HepG2 (cell line): ENCODE results near the gene MBLAC1. TPM values are rescaled to one million over a fixed set of nuclear protein-coding genes. Genes with fewer than 3 reads are reported as not detected.

Experiments
- AGO2 ChIP-seq: fragments of 200-400 bp; formaldehyde crosslinking; optimal IDR thresholded peaks from 2 replicates; pipeline ENCODE3; 2017; ENCODE audit warnings: mild to moderate bottlenecking, low read depth, low read length, moderate library complexity
- CCDC6 ChIP-seq: sonication (generic); formaldehyde crosslinking; IDR thresholded peaks from 2 replicates; pipeline ENCODE4 v1.8.1; 2022; ENCODE audit warnings: mild to moderate bottlenecking, missing genetic modification reagents, moderate library complexity
- CERS6 ChIP-seq: sonication (generic); formaldehyde crosslinking; IDR thresholded peaks from 2 replicates; pipeline ENCODE4 v1.5.0; 2020; ENCODE audit warnings: missing genetic modification reagents
- GLMP ChIP-seq: sonication (generic); formaldehyde crosslinking; IDR thresholded peaks from 2 replicates; pipeline ENCODE4 v1.9.0; 2021; ENCODE audit warnings: missing genetic modification reagents, mild to moderate bottlenecking, borderline replicate concordance
- MAZ ChIP-seq, 2 experiments: sonication (generic) in 1 of 2; formaldehyde crosslinking in 1 of 2; IDR thresholded peaks; 2 replicates each; pipeline versions ENCODE4 v1.5.0 to v1.6.1; 2012 to 2020; ENCODE audit warnings: low read depth in 2 of 2, mild to moderate bottlenecking in 2 of 2, borderline replicate concordance in 1 of 2, improper control_type of control experiment in 1 of 2, low read length in 1 of 2, missing genetic modification reagents in 1 of 2, moderate library complexity in 1 of 2
- MYNN ChIP-seq: sonication (generic); formaldehyde crosslinking; IDR thresholded peaks from 2 replicates; pipeline ENCODE4 v1.4.0; 2020; ENCODE audit warnings: mild to moderate bottlenecking, low read depth, missing genetic modification reagents
- NCOA5 ChIP-seq: sonication (generic); formaldehyde crosslinking; IDR thresholded peaks from 2 replicates; pipeline ENCODE4 v1.4.0; 2020; ENCODE audit warnings: missing genetic modification reagents
- NFE2 ChIP-seq: sonication (generic); formaldehyde crosslinking; IDR thresholded peaks from 2 replicates; pipeline ENCODE4 v1.4.0; 2020; ENCODE audit warnings: missing genetic modification reagents
- NR2F6 ChIP-seq, 2 experiments: IDR thresholded peaks; 2 replicates each; pipeline ENCODE4 v1.6.1; 2016; ENCODE audit warnings: antibody characterized with exemption in 1 of 2, mild to moderate bottlenecking in 1 of 2
- PAX8 ChIP-seq: sonication (generic); formaldehyde crosslinking; IDR thresholded peaks from 2 replicates; pipeline ENCODE4 v1.8.0; 2022; ENCODE audit warnings: mild to moderate bottlenecking, missing genetic modification reagents, borderline replicate concordance
- PCBP1 ChIP-seq: fragments of 200-400 bp; formaldehyde crosslinking; IDR thresholded peaks from 2 replicates; pipeline ENCODE4 v1.6.1; 2017; ENCODE audit warnings: mild to moderate bottlenecking, low read depth, low read length, borderline replicate concordance
- SRF ChIP-seq: IDR thresholded peaks from 2 replicates; pipeline ENCODE4 v1.6.1; 2011; ENCODE audit warnings: mild to moderate bottlenecking, low read depth, low read length, moderate library complexity
- TAF1 ChIP-seq: sonication (generic); formaldehyde crosslinking; IDR thresholded peaks from 2 replicates; pipeline ENCODE4 v1.4.0; 2020; ENCODE audit warnings: missing genetic modification reagents
- TARDBP ChIP-seq: sonication (generic); formaldehyde crosslinking; IDR thresholded peaks from 2 replicates; pipeline ENCODE4 v1.8.0; 2022; ENCODE audit warnings: mild to moderate bottlenecking, missing genetic modification reagents
- TCF12 ChIP-seq, 2 experiments: fragments of 450-650 bp in 1 of 2; sonication (generic) in 1 of 2; formaldehyde crosslinking in 1 of 2; IDR thresholded peaks; 2 replicates each; pipeline versions ENCODE4 v1.6.1 to v1.8.0; 2017 to 2022; ENCODE audit warnings: antibody characterized with exemption in 1 of 2, mild to moderate bottlenecking in 1 of 2, missing genetic modification reagents in 1 of 2, moderate library complexity in 1 of 2
- USF2 ChIP-seq, 2 experiments: sonication (generic) in 1 of 2; formaldehyde crosslinking in 1 of 2; IDR thresholded peaks; 2 replicates each; pipeline versions ENCODE4 v1.5.1 to v1.6.1; 2011 to 2020; ENCODE audit warnings: borderline replicate concordance in 1 of 2, low read depth in 1 of 2, low read length in 1 of 2, mild to moderate bottlenecking in 1 of 2, missing genetic modification reagents in 1 of 2, moderate library complexity in 1 of 2
- ZFP37 ChIP-seq: sonication (generic); formaldehyde crosslinking; IDR thresholded peaks from 2 replicates; pipeline ENCODE4 v1.4.0; 2020; ENCODE audit warnings: missing genetic modification reagents, borderline replicate concordance
- ZMYM2 ChIP-seq: sonication (generic); formaldehyde crosslinking; IDR thresholded peaks from 2 replicates; pipeline ENCODE4 v1.8.0; 2022; ENCODE audit warnings: mild to moderate bottlenecking, missing genetic modification reagents
- ZNF256 ChIP-seq: sonication (generic); formaldehyde crosslinking; conservative IDR thresholded peaks from 2 replicates; pipeline ENCODE4 v1.4.0; 2020; ENCODE audit warnings: missing genetic modification reagents
- ZNF276 ChIP-seq: sonication (generic); formaldehyde crosslinking; IDR thresholded peaks from 2 replicates; pipeline ENCODE4 v1.4.0; 2020; ENCODE audit warnings: mild to moderate bottlenecking, low read depth, missing genetic modification reagents
- ZNF75D ChIP-seq: sonication (generic); formaldehyde crosslinking; IDR thresholded peaks from 2 replicates; pipeline ENCODE4 v1.8.1; 2023; ENCODE audit warnings: missing genetic modification reagents, mild to moderate bottlenecking, borderline replicate concordance
- polyA plus RNA-seq, 8 experiments: library from polyadenylated mRNA; depleted of rRNA in 3 of 8; stranded (reverse) in 7 of 8; unstranded in 1 of 8; fragments of >200 nt; fragmentation: Illumina TruSeq in 4 of 8; extraction: Trizol in 4 of 8; gene quantifications; 2 replicates each; pipeline versions ENCODE4 v1.2.1 to v1.2.3, GENCODE V29; 2011 to 2016; ENCODE audit warnings: low read depth in 4 of 8, missing spikeins in 1 of 8, mixed read lengths in 1 of 8; ENCODE audit not compliant: insufficient read depth in 1 of 8
- total RNA-seq, 5 experiments: library from RNA; depleted of rRNA; stranded (reverse); fragments of >200 nt; fragmentation: Illumina TruSeq; extraction: Trizol; gene quantifications; 2 replicates each; pipeline ENCODE4 v1.2.3, GENCODE V29; 2016; ENCODE audit warnings: low read depth in 1 of 5

The MBLAC1 gene
- total and polyA plus RNA-seq, 2 of the 13 experiments (the other 11 are each of a cell fraction or from before 2014, with no cell fraction given), result 0.79 to 2.1 TPM

GRCh38 chr7:100119072-100119969, 7.4 kb upstream of the MBLAC1 start, which contains the start of the genes CNPY4 and TAF6 (continued):
- TF ChIP-seq ZMYM2 (no peak), TCF12 (IDR thresholded peaks at IDR 0.05) (no peak), TCF12 (CRISPR knock-in tag; IDR thresholded peaks at IDR 0.05) (no peak), ZNF256 (CRISPR knock-in tag) (peak; percentile 87), PCBP1 (no peak), NCOA5 (no peak), ZNF276 (CRISPR knock-in tag) (peak; percentile 100), TAF1 (CRISPR knock-in tag) (peak; percentile 99), SRF (no peak), GLMP (no peak), PAX8 (CRISPR knock-in tag) (no peak), NR2F6 (IDR thresholded peaks at IDR 0.05) (no peak), NR2F6 (CRISPR knock-in tag; IDR thresholded peaks at IDR 0.05) (no peak), MAZ (IDR thresholded peaks at IDR 0.05; ENCODE audit: borderline replicate concordance, low read depth, low read length) (peak; percentile 88), MAZ (CRISPR knock-in tag; IDR thresholded peaks at IDR 0.05; ENCODE audit: low read depth) (peak; percentile 87; the same call in 1 of the 2 replicates), ZFP37 (CRISPR knock-in tag) (peak; percentile 39; the same call in 1 of the 2 replicates), ZNF75D (CRISPR knock-in tag) (peak; percentile 85; the same call in 1 of the 2 replicates), CERS6 (no peak), MYNN (CRISPR knock-in tag) (no peak; the same call in 1 of the 2 replicates), TARDBP (peak; percentile 31; the same call in 1 of the 2 replicates), NFE2 (no peak), CCDC6 (0 out of 2 replicates have a peak, but pooled peaks have one; percentile 61), AGO2 (peak; percentile 29), USF2 (IDR thresholded peaks at IDR 0.05; ENCODE audit: low read depth, low read length) (no peak), USF2 (CRISPR knock-in tag; IDR thresholded peaks at IDR 0.05; ENCODE audit: borderline replicate concordance) (no peak)
